ENCODE results near the gene RPL29.

Gene RPL29

DNA sequence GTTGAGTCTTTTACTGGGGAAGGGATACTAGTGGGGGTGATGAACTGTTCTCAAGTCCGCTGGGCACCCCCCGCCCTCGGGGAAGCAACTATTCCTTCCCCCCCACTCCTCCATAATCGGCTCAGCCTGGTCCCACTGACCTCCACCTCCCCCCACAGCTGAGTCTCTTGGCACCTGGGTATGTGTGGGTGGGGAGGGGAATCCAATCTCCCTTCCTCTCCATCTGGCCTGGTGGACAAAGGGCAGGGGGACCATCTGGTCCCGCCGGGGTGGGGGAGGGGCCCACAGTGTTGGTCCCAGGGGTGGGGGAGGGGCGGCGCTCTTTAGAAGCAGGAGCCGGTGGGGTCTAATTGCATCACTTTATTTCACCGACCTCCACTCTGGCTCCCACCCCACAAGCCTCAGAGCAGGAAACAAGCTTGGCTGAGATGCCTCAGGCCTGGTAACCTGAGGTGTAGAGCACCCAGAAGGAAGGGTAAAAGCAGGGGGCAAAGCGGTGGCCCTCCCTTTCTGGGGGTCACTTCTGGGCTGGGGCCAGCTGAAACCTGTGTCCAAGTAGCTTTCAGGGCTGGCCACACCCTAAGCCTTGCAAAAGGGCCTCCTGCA is 27.4 kb downstream of the RPL29 start:
- Histone ChIP-seq H3K27ac (peak overlapping the region; percentile 100), H3K36me3 (peaks cover 64% of the 10 kb centered on the region), H3K4me3 (ENCODE audit: low read depth, low read length) (peak overlapping the region; percentile 64), H3K9me3 (ENCODE audit: severe bottlenecking) (no peaks in the 10 kb centered on the region), H3K27me3 (ENCODE audit: insufficient read depth, low read depth, severe bottlenecking) (no peaks in the 10 kb centered on the region)
- DNase-seq, result peak; percentile 98
- TF ChIP-seq, protein P1, sequence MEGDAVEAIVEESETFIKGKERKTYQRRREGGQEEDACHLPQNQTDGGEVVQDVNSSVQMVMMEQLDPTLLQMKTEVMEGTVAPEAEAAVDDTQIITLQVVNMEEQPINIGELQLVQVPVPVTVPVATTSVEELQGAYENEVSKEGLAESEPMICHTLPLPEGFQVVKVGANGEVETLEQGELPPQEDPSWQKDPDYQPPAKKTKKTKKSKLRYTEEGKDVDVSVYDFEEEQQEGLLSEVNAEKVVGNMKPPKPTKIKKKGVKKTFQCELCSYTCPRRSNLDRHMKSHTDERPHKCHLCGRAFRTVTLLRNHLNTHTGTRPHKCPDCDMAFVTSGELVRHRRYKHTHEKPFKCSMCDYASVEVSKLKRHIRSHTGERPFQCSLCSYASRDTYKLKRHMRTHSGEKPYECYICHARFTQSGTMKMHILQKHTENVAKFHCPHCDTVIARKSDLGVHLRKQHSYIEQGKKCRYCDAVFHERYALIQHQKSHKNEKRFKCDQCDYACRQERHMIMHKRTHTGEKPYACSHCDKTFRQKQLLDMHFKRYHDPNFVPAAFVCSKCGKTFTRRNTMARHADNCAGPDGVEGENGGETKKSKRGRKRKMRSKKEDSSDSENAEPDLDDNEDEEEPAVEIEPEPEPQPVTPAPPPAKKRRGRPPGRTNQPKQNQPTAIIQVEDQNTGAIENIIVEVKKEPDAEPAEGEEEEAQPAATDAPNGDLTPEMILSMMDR (IDR thresholded peaks at IDR 0.05; ENCODE audit: low read depth, low read length), result no peak

DNA sequence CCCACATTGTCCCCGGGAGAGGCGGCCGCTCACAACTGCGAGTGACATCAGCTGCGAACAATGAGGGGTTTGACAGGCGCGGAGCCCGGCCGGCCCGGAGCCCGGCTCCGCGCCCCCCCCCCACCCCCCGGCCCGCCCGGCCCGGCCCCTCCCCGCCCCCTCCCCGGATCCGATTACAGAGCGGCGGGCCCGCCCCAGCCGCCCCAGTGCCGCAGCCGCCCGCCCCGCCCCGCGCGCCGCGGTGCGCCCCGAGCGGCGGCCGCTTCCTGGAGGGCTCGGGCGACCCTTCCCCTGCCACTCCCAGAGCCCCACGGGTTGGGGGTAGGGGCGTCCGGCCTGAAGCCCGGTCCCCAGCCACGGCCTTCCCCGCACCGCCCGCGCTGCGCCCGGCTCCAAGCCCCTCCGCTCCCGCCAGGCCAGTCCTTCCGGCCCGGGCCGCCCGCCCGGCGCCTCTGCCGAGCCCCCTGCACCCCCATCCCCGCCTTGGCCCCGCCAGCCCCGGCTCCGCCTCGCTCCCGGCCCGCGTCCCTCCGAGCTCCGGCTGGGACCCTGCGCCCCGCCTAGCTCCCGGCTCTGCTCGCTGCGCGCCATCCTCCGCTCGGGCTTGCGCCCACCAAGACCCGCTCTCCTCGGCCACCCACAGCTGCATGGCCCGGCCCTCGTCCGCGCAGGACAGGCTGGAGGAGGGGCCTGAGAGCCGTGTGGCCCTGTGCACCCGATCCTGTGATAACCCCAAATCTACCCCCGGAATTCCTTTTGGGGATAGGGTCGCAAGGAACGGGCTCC is 28.1 kb downstream of the RPL29 start, which contains the start of gene PCBP4:
Gene PCBP4 (minus strand): TSS at position 71 of the 786 bp plus-strand sequence. CDS start 6,214 bp downstream, outside the sequence.
- peaks cover 71% of the 10 kb centered on the region for H3K36me3 ChIP-seq
- H3K9me3 ChIP-seq (ENCODE audit: severe bottlenecking), result no peaks in the 10 kb centered on the region
- TF ChIP-seq, protein P1 (IDR thresholded peaks at IDR 0.05; ENCODE audit: low read depth, low read length), result no peak
- H3K27ac ChIP-seq, result peak within 1 kb of the TSS; percentile 100
- peak within 1 kb of the TSS; percentile 93 for H3K4me3 ChIP-seq (ENCODE audit: low read depth, low read length)
- DNase-seq, result peak; percentile 72
- no peaks in the 10 kb centered on the region for H3K27me3 ChIP-seq (ENCODE audit: insufficient read depth, low read depth, severe bottlenecking)

DNA sequence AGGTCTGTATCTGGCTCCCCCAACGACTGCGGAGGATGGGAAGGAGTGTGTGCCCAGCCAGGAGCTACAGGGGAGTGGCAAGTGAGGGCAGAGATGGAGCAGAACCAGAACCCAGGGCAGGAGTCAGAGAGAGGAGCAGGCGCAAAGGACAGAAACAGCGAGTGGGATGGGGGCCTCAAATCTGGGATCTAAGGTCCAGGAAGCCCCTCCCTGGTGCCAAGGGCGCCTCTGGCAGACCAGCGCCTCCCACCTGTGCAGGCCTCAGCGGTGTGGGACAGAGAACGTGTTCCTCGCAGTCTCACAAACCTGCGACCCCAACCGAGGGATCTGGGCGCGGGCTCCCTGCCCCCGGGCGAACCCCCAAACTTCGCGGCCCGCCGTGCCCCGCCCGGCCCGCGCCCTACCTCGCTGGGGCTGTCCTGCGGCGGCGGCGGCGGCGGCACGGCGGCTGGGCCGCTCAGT is 28.7 kb downstream of the RPL29 start:
- TF ChIP-seq, protein P1 (IDR thresholded peaks at IDR 0.05; ENCODE audit: low read depth, low read length), result no peak
- Histone ChIP-seq H3K9me3 (ENCODE audit: severe bottlenecking) (no peaks in the 10 kb centered on the region), H3K27me3 (ENCODE audit: insufficient read depth, low read depth, severe bottlenecking) (no peaks in the 10 kb centered on the region), H3K4me3 (ENCODE audit: low read depth, low read length) (peak overlapping the region; percentile 93), H3K27ac (peak overlapping the region; percentile 100), H3K36me3 (peaks cover 75% of the 10 kb centered on the region)
- DNase-seq, result peak; percentile 34

DNA sequence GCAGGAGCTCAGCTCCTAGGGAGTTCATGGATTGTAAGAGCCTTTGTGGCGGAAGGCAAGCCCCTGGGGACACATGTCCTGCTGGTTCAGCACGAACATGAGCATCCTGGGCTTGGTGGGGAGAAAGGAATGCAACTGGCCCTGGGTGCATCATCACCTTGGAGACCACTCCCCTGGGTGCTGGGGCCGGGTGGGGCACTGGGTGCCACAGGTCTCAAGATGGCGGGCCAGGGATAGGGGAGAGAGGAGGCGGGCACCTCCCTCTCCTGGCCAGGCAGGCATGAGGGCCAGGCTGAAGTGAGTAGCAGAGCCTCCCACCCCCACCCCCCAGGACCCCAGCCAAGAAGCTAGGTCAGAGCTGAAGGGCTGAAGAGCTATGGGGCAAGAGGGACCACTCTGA is 29.2 kb downstream of the RPL29 start:
- DNase-seq, result peak; percentile 62
- TF ChIP-seq, protein P1 (IDR thresholded peaks at IDR 0.05; ENCODE audit: low read depth, low read length), result no peak
- H3K27ac ChIP-seq, result peak overlapping the region; percentile 100

DNA sequence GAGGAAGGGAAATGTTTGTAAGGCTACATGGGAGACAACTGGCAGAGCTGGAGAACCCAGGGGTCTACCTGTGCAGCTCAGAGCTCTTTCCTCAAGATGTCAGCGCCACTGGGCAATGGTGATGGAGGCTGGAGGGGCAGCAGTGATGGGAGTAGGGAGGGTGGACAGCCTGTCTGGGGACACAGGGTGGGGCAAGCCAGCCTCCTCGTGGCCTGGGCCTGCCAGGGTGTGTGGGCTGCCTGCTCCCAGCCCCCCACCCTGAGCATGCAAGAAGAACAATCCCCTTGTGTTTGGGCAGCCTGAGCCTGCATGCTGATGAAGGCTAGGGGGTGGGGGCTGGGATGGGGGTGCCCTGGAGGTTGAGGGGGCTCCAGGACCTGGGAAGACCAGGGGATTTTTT is 29.7 kb downstream of the RPL29 start:
- Histone ChIP-seq H3K36me3 (peaks cover 80% of the 10 kb centered on the region), H3K27ac (peak overlapping the region; percentile 100), H3K27me3 (ENCODE audit: insufficient read depth, low read depth, severe bottlenecking) (no peaks in the 10 kb centered on the region), H3K4me3 (ENCODE audit: low read depth, low read length) (peak overlapping the region; percentile 93), H3K9me3 (ENCODE audit: severe bottlenecking) (no peaks in the 10 kb centered on the region)
- DNase-seq, result peak; percentile 30
- TF ChIP-seq, protein P1 (IDR thresholded peaks at IDR 0.05; ENCODE audit: low read depth, low read length), result no peak

More for the DNA sequence above, 29.2 kb downstream of the RPL29 start:
- Histone ChIP-seq H3K36me3 (peaks cover 77% of the 10 kb centered on the region), H3K9me3 (ENCODE audit: severe bottlenecking) (no peaks in the 10 kb centered on the region), H3K4me3 (ENCODE audit: low read depth, low read length) (peak overlapping the region; percentile 93), H3K27me3 (ENCODE audit: insufficient read depth, low read depth, severe bottlenecking) (no peaks in the 10 kb centered on the region)

Measured in WERI-Rb-1 (cell line).